Embryonic facial prominence (tissue), 1 donor: ENCODE measurements around the gene EIF3F.

Source experiments
- DNase-seq: peaks from one replicate; pipeline ENCODE4 v3.0.0-alpha.2; 2016; ENCODE audit errors: extremely low spot score

Gene EIF3F

DNA sequence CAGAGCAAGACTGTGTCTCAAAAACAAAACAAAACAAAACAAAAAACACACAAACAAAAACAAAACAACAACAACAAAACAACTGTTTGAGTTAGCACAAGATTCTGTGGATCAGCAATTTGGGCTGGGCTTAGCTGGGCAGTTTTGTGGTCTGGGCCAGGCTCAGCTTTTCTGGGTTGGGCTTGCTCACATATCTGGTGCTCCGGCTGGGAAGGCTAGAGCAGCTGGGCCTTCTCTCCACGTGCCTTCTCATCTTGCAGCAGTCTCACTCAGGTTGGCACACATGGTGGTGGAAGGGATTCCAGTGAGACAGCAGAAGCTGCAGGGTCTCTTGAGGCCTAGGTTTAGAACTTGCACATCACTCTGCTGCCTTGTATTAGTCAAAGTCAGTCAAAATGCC is 35.7 kb downstream of the EIF3F start:
- no peak for DNase-seq

DNA sequence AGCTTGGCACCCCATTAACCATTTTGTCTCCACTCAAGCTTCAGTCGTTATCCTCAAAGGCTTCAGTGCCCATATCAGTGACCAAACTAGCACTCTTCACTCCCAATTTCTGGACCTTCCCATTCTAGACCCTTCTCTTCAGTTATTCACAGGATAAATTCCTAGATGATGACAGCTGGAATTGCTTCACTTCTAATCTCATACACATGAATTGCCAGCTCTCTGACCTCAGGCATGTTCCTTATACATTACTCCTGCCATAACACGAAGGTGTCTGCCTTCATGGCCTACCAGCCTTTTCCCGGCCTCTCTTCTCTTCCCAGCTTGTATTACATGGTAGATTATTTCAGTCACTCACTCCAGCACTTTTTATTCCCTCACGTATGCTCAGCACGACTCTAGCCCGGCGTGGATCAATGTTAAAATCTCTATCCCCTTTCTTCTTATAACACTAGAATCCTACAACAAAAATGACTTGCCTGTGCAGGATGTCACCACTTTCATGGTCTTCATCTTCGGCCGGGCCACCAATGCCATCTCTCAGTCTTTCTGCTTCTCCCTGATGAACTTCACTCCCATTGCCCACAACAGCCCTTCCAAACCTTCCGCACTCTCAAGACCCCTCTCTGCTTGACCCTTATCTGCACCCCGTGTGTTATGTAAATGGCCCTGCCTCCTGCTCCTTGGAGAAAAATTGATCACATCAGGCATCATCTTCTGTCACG is 36.9 kb downstream of the EIF3F start:
- DNase-seq: no peak

DNA sequence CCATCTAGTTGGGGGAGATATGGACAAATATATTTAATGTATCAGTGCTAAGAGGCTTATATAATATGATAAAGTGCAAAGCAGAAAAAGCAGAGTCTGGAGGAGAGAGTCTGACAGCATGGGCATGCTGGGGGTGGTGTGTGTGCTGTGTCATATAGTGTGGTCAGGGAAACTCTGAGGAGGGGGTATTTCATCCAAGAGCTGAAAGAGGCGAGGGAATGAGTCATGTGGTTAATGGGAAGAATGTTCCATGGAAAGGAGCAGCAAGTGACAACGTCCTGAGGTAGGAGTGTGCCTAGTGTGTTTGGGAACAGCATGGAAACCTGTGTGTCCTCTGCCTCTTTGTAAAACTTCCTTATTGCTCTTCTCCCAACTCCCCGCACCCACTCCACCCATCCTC is 38.0 kb downstream of the EIF3F start:
- no peak for DNase-seq

DNA sequence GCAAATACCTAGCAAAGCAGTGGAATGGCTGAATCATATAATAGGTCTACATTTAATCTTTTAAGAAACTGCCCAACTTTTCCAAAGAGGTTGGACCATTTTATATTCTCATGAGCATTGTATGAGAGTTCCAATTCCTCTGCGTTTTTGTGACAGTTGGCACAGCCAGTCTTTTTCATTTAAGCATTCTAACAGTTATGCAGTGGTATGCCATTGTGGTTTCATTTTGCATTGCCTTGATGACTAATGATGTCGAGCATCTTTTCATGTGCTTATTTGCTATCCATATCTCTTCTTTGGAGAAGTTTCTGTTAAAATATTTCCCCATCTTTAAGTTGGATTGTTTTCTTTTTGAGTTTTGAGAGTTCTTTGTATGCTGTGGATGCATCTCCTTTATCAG is 38.7 kb downstream of the EIF3F start:
- no peak for DNase-seq

DNA sequence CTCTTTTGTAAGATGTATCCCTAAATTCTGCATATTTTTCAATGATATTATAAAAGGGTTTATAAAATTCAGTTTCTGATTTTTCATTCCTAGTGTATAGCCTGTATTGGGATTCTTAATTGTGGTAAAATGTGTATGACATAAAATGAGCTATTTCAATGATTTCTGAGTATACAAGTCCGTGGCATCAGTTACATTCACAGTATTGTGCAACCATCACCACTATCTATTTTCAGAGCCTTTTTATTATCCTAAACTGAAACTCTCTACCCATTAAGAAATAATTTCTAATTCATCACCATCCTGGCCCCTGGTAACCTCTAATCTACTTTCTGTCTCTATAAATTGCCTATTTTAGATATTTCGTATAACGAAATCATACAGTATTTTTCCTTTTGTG is 39.8 kb downstream of the EIF3F start:
- DNase-seq: no peak

DNA sequence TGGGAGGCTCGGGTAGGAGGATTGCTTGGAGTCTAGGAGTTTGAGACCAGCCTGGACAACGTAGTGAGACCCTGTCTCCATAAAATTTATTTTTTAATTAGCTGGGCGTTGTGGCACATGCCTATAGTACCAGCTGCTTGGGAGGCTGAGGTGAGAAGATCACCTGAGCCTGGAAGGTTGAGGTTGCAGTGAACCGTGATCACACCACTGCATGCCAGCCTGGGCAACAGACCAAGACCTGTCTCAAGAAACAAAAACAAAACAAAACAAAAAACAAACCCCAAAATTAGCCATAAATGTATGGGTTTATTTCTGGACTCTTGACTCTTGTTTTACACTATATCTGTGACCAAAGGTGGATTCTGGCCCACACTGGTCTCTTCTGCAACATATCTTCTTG is 41.6 kb downstream of the EIF3F start:
- DNase-seq: no peak

DNA sequence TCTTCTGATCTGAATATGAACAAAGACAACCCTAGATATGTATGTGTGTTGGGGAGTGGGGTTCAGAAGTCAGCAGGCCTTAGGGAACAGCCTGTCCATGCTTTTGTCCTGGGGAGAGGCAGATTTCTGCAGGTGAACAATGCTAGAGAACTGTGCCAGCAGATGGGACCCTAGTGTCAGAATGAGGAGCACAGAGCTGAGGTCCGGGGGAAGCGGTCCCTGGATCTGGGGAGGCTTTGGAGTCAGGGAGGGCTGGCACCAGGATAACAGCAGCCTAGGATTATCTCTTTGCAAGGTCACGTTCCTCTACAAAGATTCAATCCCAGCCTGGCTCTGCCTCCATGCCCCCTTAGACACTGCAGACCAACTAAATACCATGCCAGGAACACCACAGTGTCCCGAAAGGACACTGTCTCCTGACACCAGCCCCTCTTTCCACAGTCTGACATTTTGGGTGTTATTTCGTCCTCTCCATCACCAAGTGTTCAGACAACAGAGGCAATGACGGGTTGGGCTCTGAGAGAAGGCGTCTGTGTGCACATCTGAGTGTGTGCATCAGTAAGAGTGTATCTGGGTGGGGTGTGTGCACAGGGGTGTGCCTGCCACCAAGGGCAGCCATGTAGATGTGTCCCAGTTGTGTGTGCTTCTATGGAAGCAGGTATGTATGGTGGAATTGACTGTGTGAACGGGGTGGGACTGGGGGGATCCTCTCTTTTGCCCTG is 43.5 kb downstream of the EIF3F start:
- DNase-seq: no peak

DNA sequence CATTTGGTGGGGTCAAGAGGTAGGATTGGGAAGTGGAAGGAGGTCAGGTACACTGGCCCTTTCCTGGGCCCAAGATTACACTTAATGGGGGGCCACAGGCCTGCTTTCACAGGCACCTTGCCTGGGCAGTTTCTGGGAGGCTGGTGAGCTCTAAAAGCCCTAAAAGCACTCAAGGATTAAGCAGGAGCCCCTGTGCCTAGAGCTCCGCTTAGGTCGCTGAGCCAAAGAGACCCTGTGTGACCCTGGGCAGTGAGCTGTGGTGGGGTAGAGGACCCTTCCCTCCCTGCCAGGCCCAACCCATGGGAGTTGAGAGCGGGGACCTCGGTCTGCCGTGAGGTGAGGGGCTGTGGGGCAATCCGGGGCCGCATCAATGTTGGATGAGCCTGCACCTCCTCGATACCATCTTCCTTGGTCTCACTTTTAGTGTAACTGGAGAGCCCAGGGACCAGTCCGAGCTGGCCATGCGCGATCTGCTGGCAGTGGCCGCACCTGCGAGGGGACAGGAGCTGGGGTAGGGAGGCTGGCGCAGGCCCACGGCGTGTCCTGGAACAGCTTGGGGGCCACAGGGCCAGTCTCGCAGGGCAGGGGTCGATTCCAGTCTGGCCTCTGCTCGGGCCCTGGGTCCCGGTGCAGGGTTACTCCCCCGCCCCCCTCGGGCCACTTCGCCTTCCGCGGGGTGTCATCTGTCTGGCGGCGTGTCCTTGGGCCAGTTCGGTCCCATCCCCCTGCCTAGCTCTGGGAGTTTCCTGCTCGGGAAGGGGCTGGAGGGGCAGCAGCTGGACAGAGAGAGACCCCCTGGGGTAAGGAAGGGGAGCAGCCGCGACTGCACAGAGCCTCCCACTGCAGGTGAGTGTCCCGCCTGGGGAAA is 44.3 kb downstream of the EIF3F start:
- no peak for DNase-seq

DNA sequence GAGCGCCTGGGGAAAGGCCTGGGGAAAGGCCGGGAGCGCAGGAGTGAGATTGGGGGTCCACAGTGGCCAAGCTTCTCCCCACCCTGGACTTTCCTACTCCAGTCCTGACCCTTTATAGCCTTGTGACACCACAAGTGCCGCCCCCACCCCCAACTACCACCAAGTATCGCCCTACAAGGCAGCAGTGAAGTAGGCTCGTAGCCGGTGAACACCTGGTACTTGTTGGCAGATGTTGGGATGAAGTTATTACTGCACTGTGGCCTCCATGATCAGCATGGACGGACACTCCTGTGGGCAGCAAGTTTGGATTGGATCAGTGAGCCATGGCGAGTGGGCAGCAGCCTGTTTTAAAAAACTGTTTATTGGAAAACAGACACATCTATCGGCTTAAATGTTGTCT is 45.0 kb downstream of the EIF3F start:
- DNase-seq: no peak

DNA sequence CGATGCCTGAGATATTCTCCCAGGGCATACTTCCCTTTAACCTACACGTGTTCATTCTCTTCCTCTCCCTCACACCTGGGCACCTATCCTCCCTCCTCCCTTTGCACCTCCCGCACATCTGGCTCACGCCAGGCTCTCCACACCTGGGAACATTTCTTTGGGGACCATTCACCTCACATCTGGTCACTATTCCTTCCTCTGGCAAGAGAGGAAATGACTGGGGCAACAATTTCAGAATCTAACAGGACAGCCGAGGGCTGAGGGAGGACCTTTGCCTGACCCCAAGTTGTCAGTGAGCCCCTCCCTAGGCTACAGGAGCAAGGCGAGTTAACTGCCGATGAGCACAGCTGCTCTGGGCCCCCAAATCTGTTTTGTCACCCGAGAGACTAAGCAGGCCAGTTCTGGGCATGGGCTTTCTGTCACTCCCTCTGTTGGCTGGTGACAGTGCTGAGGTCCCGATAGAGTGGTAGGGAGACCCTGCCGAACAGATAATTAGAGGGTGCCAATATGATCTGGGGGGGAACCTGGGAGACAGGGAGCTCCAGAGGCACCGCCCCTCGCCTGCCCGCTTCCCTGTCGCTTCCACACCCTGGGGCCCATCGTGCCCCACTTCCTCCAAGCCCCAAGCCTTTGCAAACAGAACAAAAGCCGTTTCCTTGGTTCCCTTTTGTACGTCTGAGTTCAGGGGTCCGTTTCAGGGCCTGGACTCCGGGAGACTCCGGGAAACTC is 45.6 kb downstream of the EIF3F start:
- no peak for DNase-seq

DNA sequence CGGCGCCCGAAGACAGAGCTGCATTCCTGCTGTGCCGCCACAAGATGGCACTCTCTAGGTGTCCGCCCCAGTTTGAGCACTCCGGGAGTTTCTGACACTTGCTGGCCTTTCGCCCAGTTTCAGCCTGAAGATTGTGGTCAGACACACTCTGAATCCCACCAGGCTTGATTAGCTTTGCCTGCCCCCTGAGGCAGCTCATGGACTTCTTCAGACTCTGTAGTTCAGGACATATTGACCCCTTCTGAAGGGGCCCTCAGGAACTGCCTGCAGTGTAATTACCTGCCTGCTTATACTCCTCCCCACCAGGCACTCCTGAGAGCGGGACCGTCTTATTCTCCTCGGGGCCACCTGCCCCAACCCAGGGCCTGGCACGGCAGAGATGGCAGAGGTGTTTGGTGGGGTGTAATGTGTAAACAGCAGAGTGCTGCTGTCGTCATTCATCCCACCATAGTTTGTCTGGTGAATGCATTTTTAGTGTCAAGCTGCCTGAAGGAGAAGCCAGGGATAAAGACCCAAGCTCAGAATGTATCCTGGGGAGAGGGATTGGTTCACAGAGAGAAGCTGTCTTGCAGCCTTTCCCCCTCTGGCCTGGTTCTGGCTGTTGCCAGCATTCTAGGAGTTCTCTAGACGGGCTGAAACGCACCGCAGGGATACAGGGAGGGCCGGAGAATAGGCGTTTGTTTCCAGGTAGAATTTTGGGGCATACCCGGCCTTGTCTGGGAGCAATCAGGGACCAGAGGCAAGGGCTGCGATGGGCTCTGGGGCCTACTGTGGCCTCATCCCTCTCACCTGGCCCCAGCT is 46.4 kb downstream of the EIF3F start:
- peak; percentile 72 for DNase-seq

DNA sequence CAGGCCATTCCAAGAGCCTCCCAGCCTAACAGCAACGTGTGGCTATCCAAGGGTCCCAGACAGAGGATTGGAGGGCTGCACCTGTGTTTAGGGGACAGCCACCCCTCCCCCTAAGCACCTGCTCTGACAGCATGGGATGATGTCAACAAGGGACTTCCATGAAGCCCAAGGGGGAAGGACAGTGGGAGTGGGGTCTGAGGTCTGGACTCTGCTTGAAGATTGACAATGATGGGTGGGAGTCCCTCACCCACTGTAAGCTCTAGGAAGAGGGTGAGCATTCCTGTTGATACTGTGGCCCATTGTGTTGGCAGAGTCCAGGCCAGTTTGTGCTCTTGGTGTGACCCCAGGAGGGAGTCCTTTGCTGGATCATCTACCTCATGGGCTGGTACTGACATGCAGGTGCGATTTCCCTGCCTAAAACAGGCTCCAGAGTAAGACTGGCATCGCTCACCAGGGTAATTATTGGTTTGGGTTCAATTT is 47.0 kb downstream of the EIF3F start:
- no peak for DNase-seq

DNA sequence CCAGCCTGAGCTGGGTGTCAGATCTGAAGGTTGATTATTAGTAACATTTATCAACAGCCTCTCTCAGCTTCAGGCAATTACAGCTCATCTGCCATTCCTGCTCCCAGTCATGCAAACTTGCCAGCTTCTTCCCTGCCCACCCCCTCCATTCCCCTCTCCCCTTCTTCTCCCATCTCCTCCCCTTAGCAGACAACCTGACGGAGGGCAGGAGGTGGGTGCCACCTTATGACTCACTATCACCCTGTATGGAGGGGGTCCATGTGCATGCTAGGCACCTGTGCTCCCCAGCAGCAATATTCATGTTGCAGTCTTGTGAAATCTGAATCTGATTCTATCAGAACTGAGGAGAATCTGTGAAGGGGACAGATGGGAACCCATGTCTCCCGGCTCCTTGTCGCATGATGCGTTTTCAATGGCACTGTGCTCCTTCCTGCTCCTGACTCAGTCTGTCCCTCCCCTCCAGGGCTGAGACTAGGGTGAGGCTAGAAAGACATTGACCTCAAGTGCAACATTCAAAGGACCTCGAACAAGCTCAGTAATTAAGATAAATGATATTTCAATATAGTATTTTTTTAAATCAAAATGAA is 47.6 kb downstream of the EIF3F start:
- DNase-seq: no peak

DNA sequence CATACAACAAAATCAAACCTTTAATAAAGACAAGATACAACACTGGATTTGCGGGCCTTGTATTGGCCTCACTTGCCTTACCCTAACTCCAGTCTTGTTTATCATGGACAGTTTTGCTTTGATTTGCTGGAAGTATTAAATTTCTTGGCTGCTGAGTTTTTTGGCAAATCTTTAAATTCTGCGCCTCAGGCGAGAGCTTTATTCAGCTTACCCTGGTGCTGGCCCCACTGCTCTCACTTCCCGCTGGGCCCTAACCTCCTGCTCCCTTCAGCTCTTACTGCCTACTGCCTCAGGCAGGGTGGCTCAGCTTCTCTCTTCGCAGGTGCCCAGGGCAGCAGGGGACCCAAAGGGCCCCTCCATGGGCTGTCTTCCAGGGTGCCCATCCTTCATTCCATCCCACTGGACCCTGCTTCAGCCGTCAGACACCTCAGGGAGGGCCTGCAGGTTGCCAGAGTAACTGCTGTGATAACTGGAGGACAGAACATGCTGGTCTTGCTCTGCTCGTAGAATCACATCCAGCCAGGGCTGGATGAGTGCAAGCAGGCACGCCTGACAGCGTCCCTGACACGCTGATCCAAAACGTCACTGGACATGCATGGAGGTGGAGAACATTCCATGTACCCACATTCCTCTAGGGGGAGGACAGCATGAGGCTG is 48.2 kb downstream of the EIF3F start:
- no peak for DNase-seq

DNA sequence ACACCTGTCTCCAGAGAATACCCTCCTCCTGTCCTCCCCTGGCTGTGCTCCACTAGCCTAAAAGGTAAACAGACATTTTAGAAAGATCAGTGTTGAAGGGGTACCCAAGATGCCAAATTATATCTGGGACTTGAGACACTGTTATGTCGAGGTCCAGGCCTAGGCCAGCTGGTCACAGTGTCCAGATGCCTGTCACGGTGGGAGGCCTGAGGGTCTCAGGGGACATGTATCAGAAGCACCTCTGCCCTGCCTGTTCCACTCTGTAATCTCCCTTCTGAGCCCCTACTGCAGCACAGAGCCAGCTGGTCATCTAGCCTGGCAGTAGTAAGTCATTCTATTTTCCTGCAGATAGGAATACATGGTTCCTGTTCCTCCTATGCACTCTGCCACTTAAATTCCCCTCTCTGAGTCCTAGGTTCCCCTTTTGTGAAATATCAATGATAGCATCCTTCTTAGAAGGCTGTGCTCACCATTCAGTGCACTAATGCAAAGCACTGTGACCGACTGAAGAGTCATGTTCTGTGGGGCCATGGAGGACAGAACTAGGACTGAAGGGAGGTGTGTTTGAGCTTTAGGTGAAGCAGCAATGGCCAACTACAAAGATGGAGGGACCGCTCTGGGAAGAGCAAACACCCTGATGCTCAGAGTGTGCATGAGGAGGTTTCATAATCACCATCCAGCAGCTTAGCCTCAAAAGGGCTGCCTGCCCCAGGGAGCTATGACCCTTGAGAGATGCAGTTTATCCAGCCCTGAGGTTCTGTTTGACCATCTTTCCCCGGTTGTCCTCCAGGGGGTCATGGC is 49.1 kb downstream of the EIF3F start:
- DNase-seq: no peak

DNA sequence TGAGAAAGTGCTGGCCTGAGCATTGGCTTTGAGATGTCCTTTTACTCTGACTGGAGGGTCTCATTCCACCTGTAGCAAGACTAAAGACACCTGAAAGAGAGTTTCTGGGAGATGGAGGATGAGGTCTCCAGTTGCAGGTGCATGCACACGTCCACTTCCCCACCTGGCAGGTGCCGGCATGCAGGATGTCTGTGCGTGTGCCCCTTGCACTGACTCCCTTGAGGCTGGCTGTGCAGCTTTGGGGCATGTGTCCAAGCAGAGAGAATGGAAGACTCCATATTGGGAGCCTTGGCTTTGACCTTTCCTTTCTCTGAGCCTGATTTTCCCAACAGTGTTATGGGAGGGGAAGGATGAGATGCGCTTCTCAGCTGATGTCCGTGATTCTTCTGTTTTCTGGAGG is 49.8 kb downstream of the EIF3F start:
- DNase-seq: no peak

DNA sequence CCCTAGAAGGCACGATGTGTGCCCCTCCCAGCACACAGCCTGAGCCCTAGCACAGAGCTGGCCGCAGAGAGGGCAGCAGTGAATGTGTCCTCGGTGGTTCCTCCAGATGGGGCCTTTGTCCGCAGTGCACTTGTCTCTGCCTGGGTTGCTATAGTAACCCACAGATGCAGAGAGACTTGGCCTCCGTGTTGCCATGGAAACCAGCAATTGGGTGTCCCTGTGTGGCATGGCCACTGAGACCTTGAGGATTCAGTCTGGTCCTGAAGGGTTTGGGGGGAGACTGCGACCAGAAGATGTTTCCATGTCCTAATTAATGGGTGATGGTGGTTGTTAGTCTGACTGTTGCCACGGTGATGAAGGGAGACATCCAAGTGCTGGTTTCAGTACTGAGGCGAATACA is 51.3 kb downstream of the EIF3F start:
- DNase-seq: no peak

DNA sequence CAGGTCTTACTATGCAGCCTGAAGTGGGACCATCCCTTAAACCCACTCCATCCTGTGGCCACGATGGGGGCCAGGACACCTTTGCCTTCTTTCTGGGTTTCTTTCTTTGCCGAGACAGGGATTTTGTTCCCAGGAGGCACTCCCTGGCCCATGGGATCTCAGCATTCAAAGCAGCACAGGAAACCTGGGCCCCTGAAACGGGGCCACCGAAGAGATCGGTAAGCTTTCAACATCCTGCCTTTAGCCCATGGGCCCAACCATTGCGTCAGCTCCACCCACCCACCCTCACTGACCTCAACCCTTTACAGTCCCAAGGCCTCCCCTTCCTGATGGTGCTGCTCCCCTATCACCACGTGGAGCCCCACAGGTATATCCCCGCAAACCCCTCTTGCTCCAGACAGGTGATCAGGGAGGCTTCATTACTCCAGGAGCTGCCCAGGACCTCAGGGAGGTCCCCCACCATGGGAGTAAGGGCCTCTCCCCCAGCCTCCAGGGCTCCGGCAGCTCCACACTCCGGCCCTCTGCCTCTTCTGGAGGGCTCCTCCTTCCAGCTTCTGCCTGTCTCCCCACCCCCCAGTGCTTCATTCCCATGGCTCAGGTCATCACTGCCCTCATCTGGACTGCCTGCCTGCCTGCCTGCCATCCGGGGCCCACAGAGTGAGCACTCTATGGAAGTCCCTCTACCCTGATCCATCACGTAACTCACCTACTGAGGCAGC is 51.8 kb downstream of the EIF3F start:
- no peak for DNase-seq
